Endothelial cell of umbilical vein (primary cell): ENCODE results near the gene TMC4. TPM values are rescaled to one million over a fixed set of nuclear protein-coding genes. Genes with fewer than 3 reads are reported as not detected.
A peak's percentile ranks its signal among the peaks of the same experiment; 100 is the strongest.

ENCODE experiments used
- BruUV-seq: library from RNA; stranded (reverse); fragments of 400-500 nt; replicated peaks from 2 replicates; lab custom pipeline; 2021; lab: Mats Ljungman, UMichigan
- CTCF ChIA-PET: fragments of 300-600, 350-600 bp; sonication (Branson Sonifier 250); formaldehyde crosslinking; loops from one replicate; lab custom pipeline; 2021; ENCODE audit warnings: antibody characterized with exemption, inconsistent platforms; lab: Charles Lee
- POLR2A ChIA-PET: fragments of 300-600, 350-600 bp; sonication (Branson Sonifier 250); formaldehyde crosslinking; loops from one replicate; lab custom pipeline; 2021; ENCODE audit warnings: antibody characterized with exemption, inconsistent platforms; lab: Charles Lee
- DNase-seq: peaks from one replicate; pipeline ENCODE4 v3.0.0-alpha.2; 2011; ENCODE audit warnings: low read depth, low spot score
- FAIRE-seq: peaks from 2 replicates; lab custom pipeline; 2011; peaks lifted over from hg19 to GRCh38; lab: Jason Lieb, UNC
- H2AFZ ChIP-seq: 2 replicates; pipeline ENCODE4 v1.6.0; 2012; ENCODE audit warnings: low read depth, low read length, control low read depth, inconsistent platforms
- H3K27ac ChIP-seq: 2 replicates; pipeline ENCODE4 v1.5.1; 2011; ENCODE audit warnings: low read depth, mild to moderate bottlenecking, control low read depth, low read length, moderate library complexity; ENCODE audit not compliant: insufficient read depth
- H3K27me3 ChIP-seq, 2 experiments: 2 replicates each; pipeline versions ENCODE4 v1.6.0 to v1.6.1; 2011; ENCODE audit warnings: low read length in 2 of 2, mixed read lengths in 1 of 2; ENCODE audit not compliant: control insufficient read depth in 2 of 2, insufficient read depth in 2 of 2
- H3K36me3 ChIP-seq, 2 experiments: 2 replicates in 1 of 2; 3 replicates in 1 of 2; pipeline ENCODE4 v1.5.1; 2011; ENCODE audit warnings: low read length in 2 of 2, mild to moderate bottlenecking in 1 of 2, moderate library complexity in 1 of 2; ENCODE audit not compliant: control insufficient read depth in 2 of 2, insufficient read depth in 2 of 2; ENCODE audit errors: extremely low read depth in 1 of 2
- H3K4me1 ChIP-seq: 3 replicates; pipeline ENCODE4 v1.5.1; 2011; ENCODE audit warnings: mild to moderate bottlenecking, low read length; ENCODE audit not compliant: control insufficient read depth, insufficient read depth; ENCODE audit errors: extremely low read depth
- H3K4me2 ChIP-seq: 2 replicates; pipeline ENCODE4 v1.6.1; 2011; ENCODE audit warnings: low read length, control low read depth, mixed read lengths; ENCODE audit not compliant: insufficient read depth
- H3K4me3 ChIP-seq, 3 experiments: fragments of 200-600 bp in 1 of 3; sonication (generic), shearing (Covaris generic) in 1 of 3; replicated peaks in 1 of 3; 2 replicates each; pipeline ENCODE4 v1.5.1; 2011 to 2016; ENCODE audit warnings: control low read depth in 3 of 3, low read length in 3 of 3, mild to moderate bottlenecking in 2 of 3, inconsistent platforms in 1 of 3, low read depth in 1 of 3, moderate library complexity in 1 of 3; ENCODE audit not compliant: insufficient read depth in 1 of 3
- H3K79me2 ChIP-seq: 2 replicates; pipeline ENCODE4 v1.6.0; 2012; ENCODE audit warnings: low read length, inconsistent platforms; ENCODE audit not compliant: control insufficient read depth, insufficient read depth
- H3K9ac ChIP-seq: replicated peaks from 2 replicates; pipeline ENCODE3; 2011; ENCODE audit warnings: low read length, control low read depth; ENCODE audit not compliant: insufficient read depth; ENCODE audit errors: extremely low read depth
- H3K9me1 ChIP-seq: replicated peaks from 3 replicates; pipeline ENCODE4 v1.6.0; 2011; ENCODE audit warnings: mild to moderate bottlenecking, low read length; ENCODE audit not compliant: control insufficient read depth, insufficient read depth; ENCODE audit errors: extremely low read depth
- H3K9me3 ChIP-seq: replicated peaks from 2 replicates; pipeline ENCODE4 v1.5.1; 2012; ENCODE audit warnings: low read length, inconsistent platforms; ENCODE audit not compliant: control insufficient read depth, insufficient read depth
- H4K20me1 ChIP-seq: replicated peaks from 2 replicates; pipeline ENCODE3; 2011; ENCODE audit warnings: mild to moderate bottlenecking, low read length; ENCODE audit not compliant: control insufficient read depth, insufficient read depth; ENCODE audit errors: extremely low read depth
- EZH2 ChIP-seq: IDR thresholded peaks from 2 replicates; pipeline ENCODE4 v1.6.1; 2012; ENCODE audit warnings: borderline replicate concordance, low read depth, mild to moderate bottlenecking, moderate library complexity, low read length, inconsistent platforms; ENCODE audit not compliant: severe bottlenecking
- JUN ChIP-seq: IDR thresholded peaks from 2 replicates; pipeline ENCODE4 v1.6.1; 2011; ENCODE audit warnings: borderline replicate concordance, low read depth; ENCODE audit not compliant: insufficient read length, insufficient read depth
- MYC ChIP-seq: IDR thresholded peaks from one replicate; pipeline ENCODE4 v1.6.1; 2011; ENCODE audit warnings: mild to moderate bottlenecking, low read depth, low read length
- POLR2A ChIP-seq: IDR thresholded peaks from 2 replicates; pipeline ENCODE4 v1.6.1; 2012; ENCODE audit warnings: low read depth, mild to moderate bottlenecking, control low read depth, low read length
- POLR2AphosphoS5 ChIP-seq: IDR thresholded peaks from 2 replicates; pipeline ENCODE4 v1.6.1; 2012; ENCODE audit warnings: low read depth, mild to moderate bottlenecking, control low read depth, low read length, moderate library complexity; ENCODE audit not compliant: insufficient read depth
- dilution Hi-C: fragments of 300-500 bp; cut with MboI; formaldehyde crosslinking; loops from one replicate; pipeline ENCODE4 v1.15.0; 2019; ENCODE audit warnings: low sequenced_read_pairs; ENCODE audit not compliant: extremely low pct_ligation_motif_present
- intact Hi-C: fragments of 100-400 bp; cut with micrococcal nuclease; formaldehyde crosslinking; loops from one replicate; pipeline ENCODE4 v1.10.0; 2022
- polyA plus RNA-seq, 4 experiments: library from polyadenylated mRNA; depleted of rRNA in 3 of 4; stranded (reverse) in 3 of 4; unstranded in 1 of 4; fragments of >200 nt; gene quantifications; 2 replicates each; pipeline versions ENCODE4 v1.2.1 to v1.2.3, GENCODE V29; 2011 to 2012; ENCODE audit warnings: missing spikeins in 1 of 4
- total RNA-seq: library from RNA; stranded (reverse); gene quantifications from 2 replicates; pipeline ENCODE4 v1.2.3, GENCODE V29; 2021
- TF ChIP-seq, protein P1 (sequence below), 2 donors: IDR thresholded peaks; 1 replicate in 1 of 2; 2 replicates in 1 of 2; pipeline ENCODE4 v1.5.1; 2011; ENCODE audit warnings: low read length in 2 of 2, mild to moderate bottlenecking in 2 of 2, moderate library complexity in 2 of 2, control low read depth in 1 of 2, inconsistent platforms in 1 of 2, low read depth in 1 of 2; ENCODE audit not compliant: insufficient read depth in 1 of 2; ENCODE audit errors: extremely low read depth in 1 of 2

Gene TMC4
- total and polyA plus RNA-seq, 2 donors (not counting 3 experiments of a cell fraction or from before 2014, with no cell fraction given) = 0.71 to 1.7 TPM

GRCh38 chr19:54168174-54168917 lies 4.6 kb downstream of the TMC4 start:
- H3K9me3 ChIP-seq = no peaks in the 10 kb centered on the region
- no peak overlapping the region for H3K4me2 ChIP-seq
- H2AFZ ChIP-seq = no peak overlapping the region
- ChIA-PET POLR2A (interaction anchor here (0.6 kb wide), 1 partner anchor 20 kb away, joined by 3 read pairs; no protein-coding TSS in a partner anchor), CTCF (interaction anchor here (0.6 to 1.9 kb wide), 16 partner anchors 13 to 223 kb away, joined by 3 to 25 read pairs (median 4); partner anchors contain the start of genes CNOT3, MBOAT7 and TSEN34)
- DNase-seq (peak; percentile 82), FAIRE-seq (peak; percentile 92)
- peak; percentile 29 for TF ChIP-seq POLR2AphosphoS5
- no peak for TF ChIP-seq POLR2A
- TF ChIP-seq MYC = no peak
- TF ChIP-seq JUN = no peak
- TF ChIP-seq, protein P1, sequence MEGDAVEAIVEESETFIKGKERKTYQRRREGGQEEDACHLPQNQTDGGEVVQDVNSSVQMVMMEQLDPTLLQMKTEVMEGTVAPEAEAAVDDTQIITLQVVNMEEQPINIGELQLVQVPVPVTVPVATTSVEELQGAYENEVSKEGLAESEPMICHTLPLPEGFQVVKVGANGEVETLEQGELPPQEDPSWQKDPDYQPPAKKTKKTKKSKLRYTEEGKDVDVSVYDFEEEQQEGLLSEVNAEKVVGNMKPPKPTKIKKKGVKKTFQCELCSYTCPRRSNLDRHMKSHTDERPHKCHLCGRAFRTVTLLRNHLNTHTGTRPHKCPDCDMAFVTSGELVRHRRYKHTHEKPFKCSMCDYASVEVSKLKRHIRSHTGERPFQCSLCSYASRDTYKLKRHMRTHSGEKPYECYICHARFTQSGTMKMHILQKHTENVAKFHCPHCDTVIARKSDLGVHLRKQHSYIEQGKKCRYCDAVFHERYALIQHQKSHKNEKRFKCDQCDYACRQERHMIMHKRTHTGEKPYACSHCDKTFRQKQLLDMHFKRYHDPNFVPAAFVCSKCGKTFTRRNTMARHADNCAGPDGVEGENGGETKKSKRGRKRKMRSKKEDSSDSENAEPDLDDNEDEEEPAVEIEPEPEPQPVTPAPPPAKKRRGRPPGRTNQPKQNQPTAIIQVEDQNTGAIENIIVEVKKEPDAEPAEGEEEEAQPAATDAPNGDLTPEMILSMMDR (IDR thresholded peaks at IDR 0.05; ENCODE audit: extremely low read depth in 1 of 2, insufficient read depth in 1 of 2, low read depth in 1 of 2, low read length in 2 of 2) = peak; percentile 82 to 96
- TF ChIP-seq EZH2 = no peak
- no TSS peak for BruUV-seq
- intact Hi-C loops = loop anchor here (1.0 kb wide), 3 partner anchors 42 to 98 kb away; no protein-coding TSS in a partner anchor
- no peaks in the 10 kb centered on the region for H3K79me2 ChIP-seq
- H3K4me1 ChIP-seq = no peaks in the 10 kb centered on the region
- dilution Hi-C loops = no loop called here
- no peak overlapping the region for H3K27ac ChIP-seq
- H3K36me3 ChIP-seq = no peaks in the 10 kb centered on the region
- H3K27me3 ChIP-seq = peaks cover 0 to 8% of the 10 kb centered on the region in 2 experiments
- no peak overlapping the region for H3K9ac ChIP-seq
- no peak overlapping the region for H3K4me3 ChIP-seq
- H4K20me1 ChIP-seq = no peaks in the 10 kb centered on the region
- no peaks in the 10 kb centered on the region for H3K9me1 ChIP-seq
